Spleen (tissue), 7 donors: Measurements from ENCODE around the gene GSG1L2.

ENCODE experiments used
- POLR2A ChIP-seq, 3 donors: fragments of 450-650 bp; IDR thresholded peaks; one replicate each; pipeline ENCODE4 v1.5.1; 2017; ENCODE audit warnings: antibody characterized with exemption in 3 of 3, mild to moderate bottlenecking in 1 of 3
- POLR2AphosphoS5 ChIP-seq, 3 donors: sonication (generic); formaldehyde crosslinking; IDR thresholded peaks; one replicate each; pipeline ENCODE4 v1.5.1; 2017; ENCODE audit warnings: antibody characterized with exemption in 3 of 3
- TF ChIP-seq, protein P1 (sequence below), 11 experiments: fragments of 200-600 bp in 7 of 11; fragments of 450-650 bp in 4 of 11; sonication (generic) in 4 of 11; IDR thresholded peaks in 8 of 11; conservative IDR thresholded peaks in 3 of 11; 1 replicate in 7 of 11; 2 replicates in 4 of 11; pipeline versions ENCODE4 v1.4.0 to v1.8.0; 2016 to 2021; ENCODE audit warnings: antibody characterized with exemption in 11 of 11, inconsistent platforms in 4 of 11, mild to moderate bottlenecking in 1 of 11
- donor health status: DM: no; HTN: no; CAD: no; lungs with moderate emphysema.
- donor health status: DM: no; HTN: no; CAD: no.
- donor health status: DM: no; HTN: no; CAD: no.

DNA sequence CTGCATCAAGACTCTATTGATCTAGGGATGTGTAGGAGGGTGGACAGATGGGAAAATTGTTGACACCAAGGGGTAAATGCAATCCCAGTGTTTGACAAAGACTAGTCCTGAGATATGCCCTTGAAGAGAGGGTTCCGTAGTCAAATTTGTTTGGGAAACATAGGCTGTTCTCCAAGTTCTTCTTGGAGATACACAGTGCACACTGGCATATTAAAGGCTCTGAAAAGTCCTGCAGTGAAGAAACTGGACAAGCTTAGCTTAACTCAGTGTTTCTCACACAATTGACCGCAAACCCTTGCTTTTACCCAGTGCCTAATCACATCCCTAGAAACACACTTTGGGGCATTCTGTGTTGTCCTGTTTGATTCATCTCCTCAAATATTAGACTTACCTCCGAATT, 41.3 kb downstream of the GSG1L2 start:
- TF ChIP-seq POLR2A (IDR thresholded peaks at IDR 0.05): no peak
- TF ChIP-seq, protein P1, sequence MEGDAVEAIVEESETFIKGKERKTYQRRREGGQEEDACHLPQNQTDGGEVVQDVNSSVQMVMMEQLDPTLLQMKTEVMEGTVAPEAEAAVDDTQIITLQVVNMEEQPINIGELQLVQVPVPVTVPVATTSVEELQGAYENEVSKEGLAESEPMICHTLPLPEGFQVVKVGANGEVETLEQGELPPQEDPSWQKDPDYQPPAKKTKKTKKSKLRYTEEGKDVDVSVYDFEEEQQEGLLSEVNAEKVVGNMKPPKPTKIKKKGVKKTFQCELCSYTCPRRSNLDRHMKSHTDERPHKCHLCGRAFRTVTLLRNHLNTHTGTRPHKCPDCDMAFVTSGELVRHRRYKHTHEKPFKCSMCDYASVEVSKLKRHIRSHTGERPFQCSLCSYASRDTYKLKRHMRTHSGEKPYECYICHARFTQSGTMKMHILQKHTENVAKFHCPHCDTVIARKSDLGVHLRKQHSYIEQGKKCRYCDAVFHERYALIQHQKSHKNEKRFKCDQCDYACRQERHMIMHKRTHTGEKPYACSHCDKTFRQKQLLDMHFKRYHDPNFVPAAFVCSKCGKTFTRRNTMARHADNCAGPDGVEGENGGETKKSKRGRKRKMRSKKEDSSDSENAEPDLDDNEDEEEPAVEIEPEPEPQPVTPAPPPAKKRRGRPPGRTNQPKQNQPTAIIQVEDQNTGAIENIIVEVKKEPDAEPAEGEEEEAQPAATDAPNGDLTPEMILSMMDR (IDR thresholded peaks at IDR 0.05 in 8 of 11, conservative IDR thresholded peaks at IDR 0.05 in 3 of 11): no peak
- no peak for TF ChIP-seq POLR2AphosphoS5 (IDR thresholded peaks at IDR 0.05)
